Urinary bladder (tissue), 4 donors: ENCODE measurements around the gene C4orf50. TPM values are rescaled to one million over a fixed set of nuclear protein-coding genes. Genes with fewer than 3 reads are reported as not detected.

ENCODE experiments used
- DNase-seq: peaks from one replicate; pipeline ENCODE4 v3.0.0-alpha.2; 2015; ENCODE audit errors: extremely low spot score
- H3K27ac ChIP-seq: one replicate; pipeline ENCODE4 v1.5.1; 2013; ENCODE audit warnings: low read depth, mild to moderate bottlenecking, moderate library complexity
- H3K36me3 ChIP-seq: one replicate; pipeline ENCODE4 v1.6.1; 2013; ENCODE audit warnings: mild to moderate bottlenecking, moderate library complexity; ENCODE audit not compliant: insufficient read depth
- H3K4me1 ChIP-seq: one replicate; pipeline ENCODE4 v1.6.1; 2013; ENCODE audit warnings: mild to moderate bottlenecking, moderate library complexity; ENCODE audit not compliant: insufficient read depth
- H3K4me3 ChIP-seq: one replicate; pipeline ENCODE4 v1.5.1; 2013; ENCODE audit warnings: low read depth, low read length
- WGBS: extraction: QIAGEN DNeasy Blood & Tissue Kit; methylation state at CpG from one replicate; pipeline ENCODE4 v1.1.7; 2013; 5-methylcytosine and 5-hydroxymethylcytosine counted together
- polyA plus RNA-seq: library from polyadenylated mRNA; stranded (reverse); fragments of 200-250 nt; gene quantifications from one replicate; pipeline ENCODE4 v1.2.3, GENCODE V29; 2013
- total RNA-seq: library from RNA; depleted of rRNA; stranded (reverse); fragments of >200 nt; gene quantifications from one replicate; pipeline ENCODE4 v1.2.3, GENCODE V29; 2014
- donor health status: healthy with polysubstance abuse.
- donor health status: healthy.

The C4orf50 gene
- total and polyA plus RNA-seq, 2 donors: 0.04 to 0.32 TPM

DNA sequence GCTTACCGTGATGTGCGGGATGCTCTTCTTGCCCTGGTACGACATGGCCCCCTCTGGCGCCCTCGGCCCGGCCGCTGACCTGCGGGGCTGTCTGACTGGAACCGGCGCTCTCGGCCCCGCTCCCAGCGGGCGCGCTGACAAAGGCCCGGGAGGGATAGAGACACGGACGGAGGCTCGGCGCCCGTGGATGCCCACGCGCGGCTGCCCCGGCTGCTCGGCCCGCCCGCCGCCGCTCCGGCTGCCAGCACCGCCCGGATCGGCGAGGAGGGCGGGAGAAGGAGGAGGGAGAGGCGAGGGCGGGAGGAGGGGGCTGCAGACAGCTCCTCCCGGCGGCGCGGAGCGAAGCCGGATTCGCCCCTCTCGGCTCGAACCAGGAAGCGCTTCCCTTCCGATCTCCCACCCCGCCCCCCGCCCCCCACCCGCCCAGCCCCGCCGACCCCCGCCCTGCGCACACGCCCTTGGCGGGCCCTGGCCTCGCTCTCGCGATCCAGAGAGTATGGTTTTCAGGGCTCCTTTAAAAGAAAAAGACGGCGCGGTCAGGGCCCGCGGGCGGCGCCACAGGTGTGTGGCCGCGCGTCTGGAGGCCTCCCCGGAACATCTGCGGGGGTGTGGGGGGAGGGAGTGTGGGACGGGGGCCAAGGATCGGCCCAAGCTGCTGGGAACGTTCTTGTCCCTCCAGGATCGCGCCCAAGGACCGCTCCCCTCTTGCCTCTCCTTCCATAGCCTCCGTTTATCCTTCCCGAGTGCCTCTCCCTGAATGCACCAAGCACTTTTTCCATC lies 129.8 kb downstream of the C4orf50 start:
- WGBS: under 1% methylated on average over 81 of the region's 81 CpGs
- peaks cover 4% of the 10 kb centered on the region for H3K4me1 ChIP-seq
- peak overlapping the region; percentile 40 for H3K4me3 ChIP-seq
- H3K27ac ChIP-seq: no peak overlapping the region
- H3K36me3 ChIP-seq: no peaks in the 10 kb centered on the region
- DNase-seq: no peak

DNA sequence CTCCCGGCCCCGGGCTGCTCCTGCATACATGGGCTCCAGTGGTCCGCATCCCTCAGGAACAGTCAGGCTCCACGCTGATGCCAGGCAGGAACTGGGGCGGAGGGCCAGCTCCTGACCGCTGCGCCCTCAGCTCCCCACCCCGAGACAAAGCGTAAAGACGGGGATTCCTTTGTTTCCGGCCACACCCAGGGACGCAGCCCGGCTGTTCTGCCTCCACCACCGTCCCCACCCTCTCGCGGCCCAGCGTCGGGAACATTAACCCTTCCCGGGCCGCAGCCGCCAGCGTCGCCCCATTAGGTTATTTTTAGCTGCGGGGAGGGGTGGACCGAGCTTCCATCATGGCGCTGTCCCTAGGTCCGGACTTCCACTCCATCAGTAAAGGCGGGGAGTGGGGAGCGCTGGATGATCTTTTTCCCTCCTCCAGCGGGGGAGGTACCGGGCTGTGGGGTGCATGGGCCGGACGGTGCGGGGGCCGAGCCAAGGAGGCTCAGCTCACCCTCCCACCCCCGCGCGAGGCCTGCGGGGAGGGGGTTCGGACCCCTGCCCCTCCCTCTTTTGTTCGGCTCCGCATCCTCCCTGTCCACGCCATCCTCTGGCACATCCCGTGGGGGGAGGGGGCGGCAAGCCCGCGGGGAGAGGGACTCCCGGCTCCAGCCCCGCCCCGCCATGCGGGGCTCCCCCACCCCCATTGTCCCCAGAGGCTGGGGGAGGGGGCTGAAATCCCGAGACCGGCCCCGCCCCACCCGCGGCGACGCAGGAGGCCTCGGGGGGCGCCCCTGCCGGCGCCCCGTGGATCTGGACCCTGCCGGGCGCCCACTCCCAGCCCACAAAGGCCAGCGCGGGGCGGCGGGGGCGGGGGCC lies 130.6 kb downstream of the C4orf50 start:
- no peak for DNase-seq
- Histone ChIP-seq H3K4me3 (peak overlapping the region; percentile 40), H3K36me3 (no peaks in the 10 kb centered on the region), H3K27ac (no peak overlapping the region), H3K4me1 (peaks cover 4% of the 10 kb centered on the region)
- 1% methylated on average over 69 of the region's 70 CpGs for WGBS

DNA sequence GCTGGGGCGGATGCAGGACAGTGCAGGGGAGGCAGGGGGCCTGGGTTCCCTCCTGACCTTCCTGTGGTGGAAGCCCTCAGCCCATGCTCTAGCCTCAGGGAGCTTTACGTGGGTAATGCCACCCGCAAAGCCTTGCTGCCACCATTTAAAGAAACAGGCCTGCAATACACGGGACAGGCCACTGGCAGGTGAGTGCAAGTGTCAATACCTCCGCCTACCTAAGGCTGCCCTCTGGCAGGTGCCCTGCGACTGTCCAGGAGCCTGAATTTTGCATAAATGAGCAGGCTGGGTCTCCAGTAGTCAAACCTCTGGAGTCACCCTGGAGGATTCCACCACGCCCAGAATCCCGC lies 131.2 kb downstream of the C4orf50 start:
- Histone ChIP-seq H3K36me3 (no peaks in the 10 kb centered on the region), H3K4me1 (peaks cover 3% of the 10 kb centered on the region), H3K4me3 (no peak overlapping the region), H3K27ac (no peak overlapping the region)
- 43% methylated on average over 8 of the region's 8 CpGs for WGBS
- DNase-seq: no peak

DNA sequence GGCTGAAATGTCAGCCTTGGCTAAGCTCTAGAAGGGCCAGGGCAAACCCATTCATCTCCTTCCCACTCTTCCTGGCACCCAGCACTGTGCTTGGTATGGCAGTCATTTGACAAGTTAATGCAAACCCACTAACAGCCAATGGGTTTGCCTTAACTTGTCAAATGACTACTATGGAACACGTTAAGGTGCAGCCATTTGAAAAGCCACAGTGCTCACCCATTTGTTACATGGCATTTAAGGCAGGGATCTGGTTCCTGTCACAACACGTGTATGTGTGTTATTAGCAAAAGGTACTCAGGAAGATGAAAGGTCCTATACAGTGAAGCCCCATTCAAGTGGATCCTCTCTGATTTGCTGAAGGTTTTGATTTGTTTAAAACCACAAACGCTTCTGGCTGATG lies 132.5 kb downstream of the C4orf50 start:
- H3K4me3 ChIP-seq: no peak overlapping the region
- peaks cover 3% of the 10 kb centered on the region for H3K4me1 ChIP-seq
- no peak for DNase-seq
- H3K36me3 ChIP-seq: no peaks in the 10 kb centered on the region
- 57% methylated on average over 3 of the region's 3 CpGs for WGBS
- H3K27ac ChIP-seq: no peak overlapping the region

DNA sequence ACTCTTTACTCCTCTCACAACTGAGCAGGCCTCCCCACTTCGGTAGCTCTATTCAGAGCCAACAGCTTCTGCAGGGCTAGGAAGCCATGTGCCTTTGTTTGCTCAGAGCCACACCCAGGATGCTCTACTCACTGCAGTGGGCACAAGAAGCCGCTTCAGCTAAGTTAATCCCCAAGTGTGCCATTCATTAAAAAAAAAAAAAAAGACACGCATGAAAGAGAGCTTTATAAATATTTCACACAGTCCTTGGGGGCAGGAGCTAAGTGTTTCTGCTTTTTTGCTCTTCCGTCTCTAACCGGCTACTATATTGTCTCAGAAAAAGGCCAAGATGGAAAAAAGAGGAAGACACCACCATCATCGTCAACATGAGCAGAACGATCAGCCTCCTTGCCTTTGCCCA lies 133.4 kb downstream of the C4orf50 start:
- no peaks in the 10 kb centered on the region for H3K36me3 ChIP-seq
- H3K4me1 ChIP-seq: peaks cover 3% of the 10 kb centered on the region
- H3K27ac ChIP-seq: no peak overlapping the region
- WGBS: 80% methylated on average over 7 of the region's 7 CpGs
- no peak overlapping the region for H3K4me3 ChIP-seq
- DNase-seq: no peak

DNA sequence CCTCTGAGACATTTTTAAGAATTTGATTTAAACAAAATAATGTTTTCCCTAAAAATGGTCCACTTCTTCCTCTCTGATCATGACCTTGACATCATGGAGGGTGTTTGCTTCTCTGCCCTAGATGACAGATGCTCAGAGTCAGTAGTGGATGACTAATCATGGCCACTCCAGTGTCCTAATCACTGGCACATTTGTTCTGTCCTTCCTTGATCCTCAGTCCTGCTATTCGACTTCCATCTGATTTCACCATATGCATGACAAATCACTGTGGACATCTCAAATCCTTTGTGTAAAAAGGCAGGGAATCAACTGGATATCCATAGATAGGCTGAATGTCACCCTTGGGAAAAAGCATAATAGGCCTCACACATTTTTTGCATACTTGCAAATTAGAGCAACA lies 134.3 kb downstream of the C4orf50 start:
- WGBS: 61% methylated on average over 1 of the region's 1 CpG
- Histone ChIP-seq H3K4me1 (peaks cover 3% of the 10 kb centered on the region), H3K4me3 (no peak overlapping the region), H3K27ac (no peak overlapping the region), H3K36me3 (no peaks in the 10 kb centered on the region)
- DNase-seq: no peak

DNA sequence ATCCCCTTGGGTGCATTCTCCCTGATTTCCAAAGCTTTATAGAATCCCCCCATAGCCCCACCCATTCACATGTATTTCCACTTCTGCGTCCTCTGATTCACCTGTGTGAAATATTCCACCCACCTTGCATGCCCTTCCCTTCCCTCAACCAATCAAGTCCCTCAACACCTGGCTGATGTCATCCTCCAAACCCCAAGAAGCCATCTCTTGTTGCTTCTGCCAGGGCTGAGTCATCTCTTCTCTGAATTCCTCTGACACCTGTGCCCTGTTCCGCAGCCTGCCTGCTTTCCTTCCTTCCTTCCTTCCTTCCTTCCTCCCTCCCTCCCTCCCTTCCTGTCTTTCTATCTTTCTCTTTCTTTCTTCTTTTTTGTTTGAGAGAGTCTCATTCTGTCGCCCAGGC lies 135.3 kb downstream of the C4orf50 start:
- Histone ChIP-seq H3K4me1 (peaks cover under 1% of the 10 kb centered on the region), H3K36me3 (no peaks in the 10 kb centered on the region), H3K27ac (no peak overlapping the region), H3K4me3 (no peak overlapping the region)
- 89% methylated on average over 3 of the region's 3 CpGs for WGBS
- DNase-seq: no peak

DNA sequence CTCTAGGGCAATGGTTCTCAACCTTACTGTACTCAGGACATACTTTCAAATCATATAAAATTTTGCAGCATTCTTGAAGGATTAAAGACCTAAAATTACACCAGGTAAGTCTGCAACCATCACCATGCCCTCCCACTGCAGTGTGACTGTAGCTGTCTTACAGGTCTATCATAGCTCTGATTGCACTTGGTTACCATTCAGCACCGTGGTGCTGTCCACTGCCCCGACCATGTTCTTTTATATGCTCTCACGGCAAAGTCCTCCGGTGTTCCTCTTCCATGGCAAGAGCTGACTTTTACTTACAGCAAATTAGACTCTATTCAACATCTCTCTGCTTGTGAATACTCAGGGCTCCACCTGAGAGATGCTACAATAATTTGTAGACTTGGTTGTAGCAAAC lies 136.9 kb downstream of the C4orf50 start:
- no peak overlapping the region for H3K27ac ChIP-seq
- H3K36me3 ChIP-seq: no peaks in the 10 kb centered on the region
- H3K4me1 ChIP-seq: no peaks in the 10 kb centered on the region
- no peak overlapping the region for H3K4me3 ChIP-seq
- DNase-seq: no peak
- WGBS: 27% methylated on average over 4 of the region's 4 CpGs

DNA sequence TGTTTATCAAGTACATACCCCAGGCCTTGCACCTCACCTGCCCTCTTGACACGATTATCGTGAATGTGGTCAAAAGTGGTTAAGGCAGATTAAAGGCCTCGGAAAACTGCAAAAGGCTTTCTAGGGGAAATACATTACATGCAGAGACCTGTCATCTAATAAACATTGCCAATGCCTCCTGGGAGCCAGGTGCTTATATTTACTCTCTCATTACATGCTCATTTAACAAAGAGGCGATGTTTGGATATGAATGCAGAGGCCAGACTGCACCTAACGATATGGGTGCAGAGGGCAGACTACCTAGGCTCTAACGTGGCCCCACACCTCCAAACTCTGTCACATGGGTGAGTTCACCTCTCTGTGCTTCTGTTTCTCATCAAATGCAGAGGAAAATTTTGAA lies 139.9 kb downstream of the C4orf50 start:
- H3K4me3 ChIP-seq: no peak overlapping the region
- no peak for DNase-seq
- H3K4me1 ChIP-seq: no peaks in the 10 kb centered on the region
- H3K36me3 ChIP-seq: no peaks in the 10 kb centered on the region
- WGBS: 88% methylated on average over 6 of the region's 6 CpGs
- H3K27ac ChIP-seq: no peak overlapping the region

DNA sequence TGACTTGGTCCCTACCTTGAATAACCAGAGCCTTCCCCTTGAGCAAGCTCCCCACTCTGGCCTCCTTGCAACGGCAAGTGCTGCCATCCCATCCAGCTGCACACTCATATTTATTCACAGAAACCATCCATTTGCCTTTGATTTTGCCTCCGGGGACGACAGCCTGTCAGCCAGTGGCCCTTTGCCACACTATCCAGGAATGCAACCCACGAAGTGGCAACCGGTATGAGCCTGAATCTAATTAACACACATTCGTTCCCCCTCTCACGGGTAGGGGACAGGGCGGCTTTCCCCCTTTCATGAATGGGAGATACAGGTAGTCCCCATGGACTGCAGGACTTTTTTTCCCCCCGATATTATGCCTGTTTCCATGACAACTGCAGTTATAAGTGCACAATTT lies 140.8 kb downstream of the C4orf50 start:
- Histone ChIP-seq H3K27ac (no peak overlapping the region), H3K4me1 (no peaks in the 10 kb centered on the region), H3K36me3 (no peaks in the 10 kb centered on the region), H3K4me3 (no peak overlapping the region)
- no peak for DNase-seq
- 81% methylated on average over 9 of the region's 9 CpGs for WGBS

DNA sequence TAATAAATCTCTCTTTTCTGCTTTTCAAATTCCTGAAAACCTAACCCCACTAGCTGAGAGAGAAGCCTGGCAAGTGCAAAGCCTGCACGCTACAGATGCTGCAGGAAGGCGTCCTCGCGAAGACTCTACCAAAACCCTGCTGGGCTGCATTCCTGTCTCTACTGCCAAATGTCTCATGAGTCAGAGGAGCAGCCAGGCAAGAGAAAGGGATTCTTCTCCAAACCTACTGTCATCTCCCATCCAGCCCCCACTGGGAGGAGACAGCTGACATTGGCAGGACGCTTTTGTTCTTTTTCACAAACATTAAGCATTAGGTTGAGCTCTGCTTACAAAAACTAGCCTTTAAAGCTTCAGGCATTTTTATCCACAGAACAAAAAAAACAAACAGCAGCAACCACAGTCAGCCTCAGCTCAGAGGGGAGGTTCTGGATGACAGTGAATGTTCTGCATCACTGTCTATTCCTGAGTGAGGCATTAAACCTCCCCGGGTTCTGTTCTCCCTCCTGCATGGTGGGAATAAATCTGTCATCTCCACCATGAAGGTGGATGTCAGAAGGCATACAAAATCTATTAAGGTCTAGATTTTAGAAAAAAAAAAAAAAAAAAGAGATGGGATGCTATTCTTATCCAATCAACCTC lies 143.3 kb downstream of the C4orf50 start:
- no peak for DNase-seq
- WGBS: 14% methylated on average over 6 of the region's 6 CpGs
- Histone ChIP-seq H3K27ac (no peak overlapping the region), H3K36me3 (no peaks in the 10 kb centered on the region), H3K4me1 (no peaks in the 10 kb centered on the region), H3K4me3 (no peak overlapping the region)

DNA sequence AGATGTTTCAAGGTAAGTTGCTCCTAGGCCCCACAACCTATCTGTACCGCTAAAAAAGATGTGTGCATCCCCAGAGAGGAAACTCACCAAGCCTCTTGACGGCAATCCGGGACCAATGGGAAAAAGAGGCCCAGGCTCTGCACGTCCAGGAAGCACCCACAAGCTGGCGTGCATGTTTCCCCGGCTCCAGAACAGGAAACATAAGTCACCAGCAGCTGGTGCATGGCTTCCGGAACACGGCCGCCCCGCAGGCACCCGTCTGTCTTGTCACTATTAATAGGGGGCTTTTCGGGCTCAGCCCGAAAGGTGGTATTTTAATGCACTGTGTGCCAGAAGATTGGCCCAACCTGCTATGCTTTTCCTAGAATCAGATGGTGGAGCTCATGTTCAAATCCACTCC lies 147.5 kb downstream of the C4orf50 start:
- Histone ChIP-seq H3K4me1 (no peaks in the 10 kb centered on the region), H3K27ac (no peak overlapping the region), H3K36me3 (no peaks in the 10 kb centered on the region), H3K4me3 (no peak overlapping the region)
- no peak for DNase-seq
- WGBS: 69% methylated on average over 13 of the region's 13 CpGs

DNA sequence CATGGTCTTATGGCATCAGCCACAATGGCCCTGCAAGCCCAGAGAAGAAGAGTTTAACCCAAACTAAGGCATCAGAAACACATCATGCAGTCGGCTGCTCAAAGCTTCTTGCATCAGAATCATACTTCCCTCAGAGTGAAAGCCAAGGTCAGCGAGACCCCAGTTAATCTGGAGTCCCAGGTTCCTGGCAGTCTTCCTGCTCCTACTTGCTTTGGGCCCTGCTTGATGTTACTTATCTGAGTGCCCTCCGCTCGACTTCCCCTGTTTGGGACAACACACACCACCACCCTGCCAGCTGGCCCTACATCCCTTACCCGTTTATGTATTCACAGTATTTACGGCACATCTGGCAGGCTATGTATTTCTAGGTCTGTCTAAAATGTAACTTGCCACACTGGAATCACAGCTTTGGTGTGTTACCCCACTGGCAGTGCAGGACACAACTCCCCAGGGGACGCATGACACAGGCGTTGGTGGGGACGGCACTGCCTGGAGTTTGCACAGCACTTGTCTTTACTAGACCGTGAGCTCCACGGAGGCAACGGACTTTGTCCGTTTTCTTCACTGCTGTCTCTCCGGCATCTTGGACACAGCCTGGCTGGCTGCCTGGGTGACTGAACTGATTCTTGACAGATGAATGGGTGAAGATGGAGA lies 148.1 kb downstream of the C4orf50 start:
- Histone ChIP-seq H3K36me3 (no peaks in the 10 kb centered on the region), H3K4me3 (no peak overlapping the region), H3K4me1 (no peaks in the 10 kb centered on the region), H3K27ac (no peak overlapping the region)
- no peak for DNase-seq
- 84% methylated on average over 14 of the region's 14 CpGs for WGBS
